GM12878 (cell line): ENCODE measurements around the gene TUBA4B. TPM values are rescaled to one million over a fixed set of nuclear protein-coding genes. Genes with fewer than 3 reads are reported as not detected.

ENCODE experiments used
- ATAC-seq: fragments of 200-7000 bp; cut with Tn5 transposase; 3 replicates; pipeline ENCODE4 v1.9.1; 2020; ENCODE audit warnings: mild to moderate bottlenecking, moderate library complexity
- BruUV-seq: library from RNA; stranded (reverse); fragments of 400-500 nt; replicated peaks from 2 replicates; lab custom pipeline; 2021; lab: Mats Ljungman, UMichigan
- CTCF ChIA-PET: fragments of 300-600 bp; sonication (Branson Sonifier 250); formaldehyde crosslinking; extraction: SDS; loops from one replicate; lab custom pipeline; 2021; ENCODE audit warnings: inconsistent platforms; lab: Yijun Ruan, JAX
- POLR2A ChIA-PET: fragments of 350-600 bp; formaldehyde crosslinking; extraction: SDS; loops from one replicate; lab custom pipeline; 2021; ENCODE audit warnings: inconsistent platforms; lab: Charles Lee
- RAD21 ChIA-PET: fragments of 300-600 bp; sonication (Branson Sonifier 250); formaldehyde crosslinking; loops from one replicate; lab custom pipeline; 2023; ENCODE audit warnings: antibody characterized with exemption; ENCODE audit not compliant: unreplicated experiment; lab: Charles Lee
- SMC1A ChIA-PET: fragments of 300-600 bp; sonication (Branson Sonifier 250); formaldehyde crosslinking; loops from one replicate; lab custom pipeline; 2023; ENCODE audit not compliant: unreplicated experiment, uncharacterized antibody; lab: Charles Lee
- DNase-seq: peaks from one replicate; pipeline ENCODE4 v3.0.0-alpha.2; 2011; ENCODE audit warnings: low read depth, low spot score
- FAIRE-seq: peaks from 3 replicates; lab custom pipeline; 2011; peaks lifted over from hg19 to GRCh38; lab: Jason Lieb, UNC
- H2AFZ ChIP-seq: 2 replicates; pipeline ENCODE4 v1.6.0; 2011; ENCODE audit warnings: low read depth, low read length, control low read depth; ENCODE audit not compliant: control insufficient read depth
- H3K27ac ChIP-seq: 2 replicates; pipeline ENCODE4 v1.5.1; 2011; ENCODE audit warnings: control low read depth; ENCODE audit not compliant: control insufficient read depth, insufficient read depth
- H3K27me3 ChIP-seq, 2 experiments: replicated peaks in 1 of 2; 2 replicates each; pipeline versions ENCODE4 v1.6.0 to v1.6.1; 2011; ENCODE audit warnings: low read length in 1 of 2; ENCODE audit not compliant: control insufficient read depth in 2 of 2, insufficient read depth in 2 of 2
- H3K36me3 ChIP-seq, 2 experiments: 2 replicates each; pipeline ENCODE4 v1.5.1; 2011; ENCODE audit warnings: low read length in 1 of 2; ENCODE audit not compliant: control insufficient read depth in 2 of 2, insufficient read depth in 2 of 2
- H3K4me1 ChIP-seq: 2 replicates; pipeline ENCODE4 v1.6.1; 2011; ENCODE audit warnings: mild to moderate bottlenecking, low read length, moderate library complexity, mixed read lengths; ENCODE audit not compliant: control insufficient read depth, insufficient read depth
- H3K4me2 ChIP-seq: 2 replicates; pipeline ENCODE4 v1.6.0; 2011; ENCODE audit warnings: control low read depth; ENCODE audit not compliant: control insufficient read depth, insufficient read depth
- H3K4me3 ChIP-seq: fragments of 200-600 bp; sonication (generic); 2 replicates; pipeline ENCODE4 v1.5.1; 2016
- H3K79me2 ChIP-seq: 2 replicates; pipeline ENCODE4 v1.6.0; 2011; ENCODE audit warnings: low read length; ENCODE audit not compliant: control insufficient read depth, insufficient read depth
- H3K9ac ChIP-seq: 2 replicates; pipeline ENCODE4 v1.8.0; 2011; ENCODE audit warnings: low read length, control low read depth, mixed read lengths; ENCODE audit not compliant: control insufficient read depth, insufficient read depth
- H3K9me3 ChIP-seq: replicated peaks from 3 replicates; pipeline ENCODE4 v1.5.1; 2011; ENCODE audit warnings: mild to moderate bottlenecking, low read length; ENCODE audit not compliant: control insufficient read depth, insufficient read depth
- H4K20me1 ChIP-seq: 2 replicates; pipeline ENCODE4 v1.6.0; 2011; ENCODE audit not compliant: control insufficient read depth, insufficient read depth
- BRCA1 ChIP-seq: IDR thresholded peaks from 2 replicates; pipeline ENCODE4 v1.6.1; 2011; ENCODE audit warnings: low read depth, low read length, improper control_type of control experiment
- CHD1 ChIP-seq: IDR thresholded peaks from 2 replicates; pipeline ENCODE4 v1.6.1; 2012; ENCODE audit warnings: low read depth, low read length, improper control_type of control experiment
- ELK1 ChIP-seq: IDR thresholded peaks from 2 replicates; pipeline ENCODE4 v1.6.1; 2012; ENCODE audit warnings: low read depth, low read length, improper control_type of control experiment
- RAD51 ChIP-seq: fragments of 450-650 bp; IDR thresholded peaks from 2 replicates; pipeline ENCODE4 v1.6.1; 2016; ENCODE audit warnings: moderate library complexity, mild to moderate bottlenecking, inconsistent platforms
- SPI1 ChIP-seq: IDR thresholded peaks from 2 replicates; pipeline ENCODE4 v1.6.1; 2011; ENCODE audit warnings: low read depth, mild to moderate bottlenecking, low read length, moderate library complexity, borderline replicate concordance; ENCODE audit not compliant: insufficient read depth
- ZBED1 ChIP-seq: IDR thresholded peaks from 2 replicates; pipeline ENCODE4 v1.6.1; 2016; ENCODE audit warnings: borderline replicate concordance
- ZNF592 ChIP-seq: fragments of 450-650 bp; IDR thresholded peaks from 2 replicates; pipeline ENCODE4 v1.6.1; 2017; ENCODE audit warnings: mild to moderate bottlenecking, moderate library complexity
- WGBS: methylation state at CpG from one replicate; pipeline ENCODE4 v1.1.6; 2016; ENCODE audit warnings: low lambda C conversion rate; ENCODE audit not compliant: insufficient replicate concordance, insufficient coverage; ENCODE audit errors: missing lambda C conversion rate; 5-methylcytosine and 5-hydroxymethylcytosine counted together
- in situ Hi-C: fragments of 300-500 bp; cut with MboI; formaldehyde crosslinking; loops from 9 replicates; pipeline ENCODE4 v1.14.3; 2018; ENCODE audit warnings: mixed read lengths
- intact Hi-C: fragments of 100-400 bp; cut with micrococcal nuclease; formaldehyde crosslinking; loops from one replicate; pipeline ENCODE4 v1.14.2; 2022; ENCODE audit not compliant: unreplicated experiment
- polyA plus RNA-seq, 11 experiments: library from polyadenylated mRNA; depleted of rRNA in 4 of 11; unstranded in 6 of 11; stranded (reverse) in 5 of 11; fragments of >200 nt; fragmentation: Nextera tagmentation in 4 of 11; fragmentation: Illumina TruSeq in 1 of 11; extraction: Ambion mirVana in 4 of 11; extraction: Trizol in 1 of 11; gene quantifications; 1 replicate in 1 of 11; 2 replicates in 10 of 11; pipeline versions ENCODE4 v1.2.1 to v1.2.3, GENCODE V29; 2011 to 2016; ENCODE audit warnings: inconsistent platforms in 2 of 11, missing spikeins in 2 of 11, low read depth in 1 of 11
- total RNA-seq, 4 experiments: library from RNA; depleted of rRNA in 3 of 4; stranded (reverse); fragments of >200 nt in 3 of 4; fragmentation: Illumina TruSeq in 1 of 4; extraction: Trizol in 1 of 4; gene quantifications; 2 replicates each; pipeline versions ENCODE4 v1.2.1 to v1.2.3, GENCODE V29; 2013 to 2021

Gene TUBA4B
- total and polyA plus RNA-seq, 10 of the 15 experiments (the other 5 are each of a cell fraction or from before 2014, with no cell fraction given), result 0.07 TPM; not detected in 9

- 84% methylated on average over 4 of the region's 4 CpGs for WGBS
These were observed 27.6 kb downstream of the TUBA4B start for GRCh38 chr2:219280651-219281050.

More at GRCh38 chr2:219280651-219281050, 27.6 kb downstream of the TUBA4B start:
- Histone ChIP-seq H2AFZ (no peak overlapping the region), H3K4me2 (peak overlapping the region; percentile 95), H3K27me3 (no peaks in the 10 kb centered on the region), H3K79me2 (peaks cover 6% of the 10 kb centered on the region), H3K9me3 (no peaks in the 10 kb centered on the region), H3K4me1 (peaks cover 26% of the 10 kb centered on the region), H4K20me1 (no peaks in the 10 kb centered on the region), H3K36me3 (no peaks in the 10 kb centered on the region; a peak in 1 of 4 replicates), H3K4me3 (peak overlapping the region; percentile 66; the same call in 1 of the 2 replicates), H3K27ac (no peak overlapping the region), H3K9ac (0 out of 2 replicates have a peak overlapping the region, but pooled peaks have one; percentile 73)
- no peak for ATAC-seq
- SMC1A ChIA-PET, result interaction anchor here (0.8 to 8.8 kb wide), 4 partner anchors 12 to 121 kb away, joined by 4 to 98 read pairs (median 51); partner anchors contain the start of genes GLB1L, STK16, TUBA4A and TUBA4B
- TF ChIP-seq ZNF592, result no peak
- TF ChIP-seq ELK1, result no peak
- TF ChIP-seq BRCA1, result no peak
- no peak for TF ChIP-seq CHD1
- TF ChIP-seq SPI1, result no peak
- no peak for TF ChIP-seq RAD51
- TF ChIP-seq ZBED1, result no peak
- RAD21 ChIA-PET, result interaction anchor here (1.1 to 5.9 kb wide), 3 partner anchors 13 to 110 kb away, joined by 3 to 78 read pairs (median 20); partner anchors contain the start of genes GLB1L and STK16
- BruUV-seq, result TSS peak; percentile 63
- in situ Hi-C loops, result no loop called here
- CTCF ChIA-PET, result interaction anchor here (0.7 to 13.5 kb wide), 13 partner anchors 13 to 209 kb away, joined by 3 to 257 read pairs (median 4); partner anchors contain the start of genes GLB1L, STK16 and ZFAND2B
- POLR2A ChIA-PET, result interaction anchor here (0.9 to 7.0 kb wide), 6 partner anchors 8 to 105 kb away, joined by 3 to 160 read pairs (median 20); partner anchors contain the start of genes CNPPD1, GLB1L, STK16 and TUBA4A
- DNase-seq, result no peak
- FAIRE-seq, result no peak
- intact Hi-C loops, result no loop called here
